Measurements from ENCODE around the gene LMTK2.

LMTK2 gene

GRCh38 chr7:98196706-98197605, 90.3 kb downstream of the LMTK2 start:
- H3K4me3 ChIP-seq (replicated peaks; ENCODE audit: low read depth, low read length), result no peak overlapping the region
- no peak for DNase-seq (ENCODE audit: low read depth)
- TF ChIP-seq CTCF (IDR thresholded peaks at IDR 0.05; ENCODE audit: low read length, missing control alignments), result no peak

DNA sequence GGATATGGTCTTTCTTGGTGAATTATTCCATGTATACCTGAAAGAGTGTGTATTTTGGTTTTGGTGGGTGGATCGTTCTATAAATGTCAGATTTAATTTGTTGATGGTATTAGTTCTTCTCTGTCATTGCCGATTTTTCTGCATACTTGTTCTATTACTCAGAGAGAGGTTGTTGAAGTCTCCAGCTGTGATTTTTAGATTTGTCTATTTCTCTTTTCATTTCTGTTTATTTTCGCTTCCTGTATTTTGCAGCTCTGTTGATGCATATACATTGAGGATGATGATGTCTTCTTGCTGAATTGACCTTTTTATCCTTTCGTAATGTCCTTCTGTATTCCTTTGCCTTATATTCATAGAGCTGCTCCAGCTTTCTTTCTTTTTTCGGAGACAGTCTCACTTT, 92.5 kb downstream of the LMTK2 start:
- no peak overlapping the region for H3K4me3 ChIP-seq (replicated peaks; ENCODE audit: low read depth, low read length)
- DNase-seq (ENCODE audit: low read depth), result no peak
- no peak for TF ChIP-seq CTCF (IDR thresholded peaks at IDR 0.05; ENCODE audit: low read length, missing control alignments)

- no peak for TF ChIP-seq CTCF (IDR thresholded peaks at IDR 0.05; ENCODE audit: low read length, missing control alignments)
- no peak overlapping the region for H3K4me3 ChIP-seq (replicated peaks; ENCODE audit: low read depth, low read length)
- no peak for DNase-seq (ENCODE audit: low read depth)
Observed at GRCh38 chr7:98200364-98200763, 93.7 kb downstream of the LMTK2 start.

- TF ChIP-seq CTCF (IDR thresholded peaks at IDR 0.05; ENCODE audit: low read length, missing control alignments), result no peak
- no peak overlapping the region for H3K4me3 ChIP-seq (replicated peaks; ENCODE audit: low read depth, low read length)
- no peak for DNase-seq (ENCODE audit: low read depth)
Observed at GRCh38 chr7:98202367-98203195, 95.9 kb downstream of the LMTK2 start.

- no peak for DNase-seq (ENCODE audit: low read depth)
- H3K4me3 ChIP-seq (replicated peaks; ENCODE audit: low read depth, low read length), result no peak overlapping the region
- no peak for TF ChIP-seq CTCF (IDR thresholded peaks at IDR 0.05; ENCODE audit: low read length, missing control alignments)
Observed at GRCh38 chr7:98203261-98203963, 96.8 kb downstream of the LMTK2 start.

GRCh38 chr7:98203964-98204605, 97.4 kb downstream of the LMTK2 start:
- H3K4me3 ChIP-seq (replicated peaks; ENCODE audit: low read depth, low read length), result no peak overlapping the region
- no peak for TF ChIP-seq CTCF (IDR thresholded peaks at IDR 0.05; ENCODE audit: low read length, missing control alignments)
- DNase-seq (ENCODE audit: low read depth), result no peak

Measured in fibroblast of pulmonary artery (primary cell).